TTC549 (cell line): ENCODE results near the gene FAM98A.
A peak's percentile ranks its signal among the peaks of the same experiment; 100 is the strongest.

Experiments used
- FAIRE-seq: peaks from 2 replicates; lab custom pipeline; 2012; peaks lifted over from hg19 to GRCh38; lab: Jason Lieb, UNC

FAM98A gene

DNA sequence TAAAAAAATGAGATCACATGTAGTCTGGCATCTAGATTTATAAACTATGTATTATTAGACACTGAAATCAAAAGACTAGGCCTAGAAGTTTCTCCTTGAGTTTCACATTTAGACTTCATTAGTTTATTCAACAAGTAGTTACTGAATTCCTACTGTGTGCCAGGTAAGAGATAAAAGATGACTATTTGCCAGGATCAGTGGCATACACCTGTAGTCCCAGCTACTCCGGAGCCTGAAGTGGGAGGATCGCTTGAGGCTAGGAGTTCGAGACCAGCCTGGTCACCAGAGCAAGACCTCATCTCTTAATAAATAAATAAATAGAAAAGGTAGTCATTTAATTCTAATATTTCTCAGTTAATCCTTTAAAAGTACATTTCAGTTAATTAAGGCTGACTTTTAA lies 2.1 kb downstream of the FAM98A start:
- no peak for FAIRE-seq

DNA sequence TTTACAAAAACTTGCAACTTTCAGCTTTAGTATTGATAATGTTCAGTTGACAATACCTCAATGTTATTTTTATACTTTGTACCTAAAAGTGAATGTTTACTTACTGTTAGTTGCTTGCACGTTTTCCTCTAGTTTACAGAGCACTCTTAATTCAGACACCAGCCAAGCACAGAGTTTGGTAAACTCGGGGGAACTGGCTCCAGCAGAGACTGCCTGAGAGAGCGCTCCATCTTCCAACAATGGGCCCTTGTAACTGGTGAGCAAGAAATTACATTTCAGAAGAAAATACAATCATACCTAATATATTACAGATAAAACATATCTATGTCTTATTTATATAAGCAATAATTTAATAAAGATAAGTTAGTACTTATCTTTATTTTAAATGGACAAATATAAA lies 3.7 kb downstream of the FAM98A start:
- peak; percentile 19 for FAIRE-seq

GRCh38 chr2:33589444-33589843 lies 9.7 kb downstream of the FAM98A start:
- FAIRE-seq, result no peak

GRCh38 chr2:33588232-33588631 lies 10.9 kb downstream of the FAM98A start:
- no peak for FAIRE-seq

DNA sequence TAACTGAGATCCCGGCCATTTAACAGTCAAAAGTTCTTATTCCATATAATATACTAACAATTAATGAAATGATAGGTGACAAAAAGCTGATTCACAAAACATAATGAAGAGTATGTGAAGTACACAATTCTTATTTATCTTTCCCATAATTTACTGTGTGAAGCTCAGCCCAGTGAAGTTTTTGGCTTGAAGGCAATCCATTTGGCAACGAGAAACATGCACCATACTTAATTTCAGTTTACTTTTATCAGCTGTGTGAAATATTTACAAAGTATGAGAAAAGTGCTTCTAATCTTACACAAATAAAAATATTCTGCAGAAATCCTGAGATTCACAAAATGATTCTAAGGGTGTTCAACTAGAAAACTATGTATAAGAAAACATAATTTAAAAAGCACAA lies 12.3 kb downstream of the FAM98A start:
- FAIRE-seq, result peak; percentile 11

DNA sequence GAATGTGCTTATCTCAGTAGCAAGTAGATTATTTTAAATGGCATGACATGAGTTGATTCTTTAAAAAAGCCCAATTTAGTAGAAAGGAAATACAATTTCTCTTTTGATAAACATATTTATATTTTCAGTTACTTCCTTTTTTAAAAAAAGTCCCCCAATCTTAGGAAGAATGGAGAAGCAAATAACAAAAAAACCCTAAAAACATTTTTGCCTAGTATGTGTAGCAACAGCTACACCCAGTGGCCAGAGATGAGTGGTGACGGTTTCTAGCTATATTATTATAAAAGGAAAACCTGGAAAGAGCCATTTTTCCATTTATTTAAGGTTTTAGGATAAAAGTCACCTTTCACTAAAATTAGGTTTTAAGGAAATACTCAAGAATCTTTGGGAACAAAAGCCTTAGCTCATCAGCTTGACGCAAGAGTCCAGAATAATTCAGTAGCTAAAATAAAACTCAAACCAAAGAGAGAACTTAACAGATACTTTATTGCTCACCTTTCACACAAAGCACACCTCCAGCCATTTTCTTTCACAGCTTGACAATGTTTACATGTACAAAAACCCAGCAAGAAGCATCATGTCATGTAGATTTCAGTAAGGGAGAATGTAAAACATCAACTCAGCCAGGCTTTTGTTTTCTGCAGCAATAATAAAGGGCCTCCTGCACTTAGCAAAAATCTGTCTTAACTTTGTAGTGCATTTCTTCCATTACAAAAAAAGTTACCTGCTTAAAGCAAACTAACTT lies 15.7 kb downstream of the FAM98A start:
- peak; percentile 96 for FAIRE-seq

DNA sequence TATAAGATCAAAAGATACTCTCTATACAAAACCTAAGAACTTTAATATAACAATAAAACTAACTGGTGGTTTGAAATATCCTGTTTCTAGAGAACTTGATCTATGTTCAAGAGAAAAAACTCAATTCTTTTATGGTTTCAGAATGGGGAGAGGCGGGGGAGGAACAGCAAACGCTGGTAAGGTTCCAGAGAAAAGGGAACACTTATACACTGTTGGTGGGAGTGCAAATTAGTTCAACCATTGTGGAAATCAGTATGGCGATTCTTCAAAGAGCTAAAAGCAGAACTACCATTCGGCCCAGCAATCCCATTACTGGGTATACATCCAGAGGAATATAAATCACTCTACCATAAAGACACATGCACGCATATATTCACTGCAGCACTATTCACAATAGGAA lies 17.2 kb downstream of the FAM98A start:
- FAIRE-seq, result no peak

GRCh38 chr2:33579227-33579626 lies 19.9 kb downstream of the FAM98A start:
- no peak for FAIRE-seq

DNA sequence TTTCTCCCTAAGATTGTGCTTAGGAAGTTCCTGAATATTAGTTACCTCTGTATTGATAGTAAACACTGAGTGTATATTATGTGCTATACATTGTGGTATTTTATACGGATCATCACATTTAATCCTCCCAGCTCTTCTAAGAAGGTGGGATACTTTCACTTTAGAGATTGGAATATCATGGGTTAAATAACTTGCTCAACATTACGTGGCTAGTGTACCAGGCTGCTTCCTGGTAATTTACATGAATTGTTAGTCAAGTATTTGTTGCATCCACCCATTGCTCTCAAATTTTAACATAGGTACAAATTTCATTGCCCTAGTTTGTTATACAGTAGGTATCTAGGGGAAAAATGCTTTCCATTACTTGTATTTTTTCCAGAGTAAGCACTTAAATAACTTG lies 21.4 kb downstream of the FAM98A start:
- FAIRE-seq, result no peak

GRCh38 chr2:33577084-33577483 lies 22.0 kb downstream of the FAM98A start:
- FAIRE-seq, result no peak

GRCh38 chr2:33573657-33574056 lies 25.4 kb downstream of the FAM98A start:
- FAIRE-seq, result no peak

DNA sequence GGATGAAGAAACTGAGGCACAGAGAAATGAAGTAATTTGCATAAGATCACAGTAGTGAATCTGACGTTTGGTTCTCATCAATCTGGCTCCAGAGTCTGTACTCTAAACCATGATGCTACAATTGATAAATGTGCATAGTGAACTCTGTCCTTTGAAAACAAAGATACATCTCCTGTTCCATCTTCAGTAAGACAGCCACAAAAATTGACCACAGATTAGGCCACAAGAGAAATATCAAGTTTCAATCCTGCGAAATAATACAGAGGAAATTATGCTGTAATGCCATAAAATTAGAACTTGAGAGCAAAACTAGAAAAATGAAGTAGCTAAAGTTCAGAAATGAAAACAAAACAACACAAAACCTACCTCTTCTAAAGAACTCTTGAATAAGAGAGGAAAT lies 28.4 kb downstream of the FAM98A start:
- FAIRE-seq, result no peak

- FAIRE-seq, result no peak
Measured at GRCh38 chr2:33561872-33562271, 37.2 kb downstream of the FAM98A start.

DNA sequence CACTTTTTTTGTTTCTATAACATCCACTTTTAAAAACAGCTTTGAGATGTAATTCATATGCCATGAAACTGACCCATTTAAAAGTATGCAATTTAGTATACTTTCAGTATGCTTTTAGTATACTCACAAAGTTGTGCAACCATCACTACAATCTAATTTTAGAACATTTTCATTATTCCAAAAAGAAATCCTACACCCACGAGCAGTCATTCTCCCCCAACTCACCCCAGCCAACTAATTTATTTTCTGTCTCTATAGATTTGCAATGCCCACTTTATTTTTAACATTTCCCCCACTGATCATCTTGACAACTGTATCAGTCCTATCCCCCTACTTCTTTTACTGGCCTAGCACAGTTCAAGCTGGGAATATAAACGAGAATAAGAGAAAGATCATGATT lies 39.1 kb downstream of the FAM98A start:
- FAIRE-seq, result no peak

DNA sequence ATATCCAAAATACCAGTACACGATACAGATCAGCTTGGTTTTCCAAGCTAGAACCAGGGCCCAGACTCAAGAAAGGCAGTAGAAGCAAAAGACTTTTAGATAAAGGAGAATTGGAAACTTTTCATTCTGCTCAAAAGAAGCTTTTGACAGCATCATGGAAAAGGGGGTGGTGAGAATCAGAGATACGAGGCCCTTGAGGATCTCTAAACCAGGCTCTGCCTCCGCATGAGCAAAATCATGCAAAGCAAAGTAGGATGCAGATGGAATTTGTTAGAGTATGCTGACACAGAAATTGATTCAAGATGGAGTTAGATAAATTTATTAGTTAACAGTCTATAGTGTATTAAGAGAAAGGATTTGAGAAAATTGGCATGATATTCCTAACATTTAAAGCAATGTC lies 39.8 kb downstream of the FAM98A start:
- no peak for FAIRE-seq

GRCh38 chr2:33555681-33556080 lies 43.4 kb downstream of the FAM98A start:
- no peak for FAIRE-seq

DNA sequence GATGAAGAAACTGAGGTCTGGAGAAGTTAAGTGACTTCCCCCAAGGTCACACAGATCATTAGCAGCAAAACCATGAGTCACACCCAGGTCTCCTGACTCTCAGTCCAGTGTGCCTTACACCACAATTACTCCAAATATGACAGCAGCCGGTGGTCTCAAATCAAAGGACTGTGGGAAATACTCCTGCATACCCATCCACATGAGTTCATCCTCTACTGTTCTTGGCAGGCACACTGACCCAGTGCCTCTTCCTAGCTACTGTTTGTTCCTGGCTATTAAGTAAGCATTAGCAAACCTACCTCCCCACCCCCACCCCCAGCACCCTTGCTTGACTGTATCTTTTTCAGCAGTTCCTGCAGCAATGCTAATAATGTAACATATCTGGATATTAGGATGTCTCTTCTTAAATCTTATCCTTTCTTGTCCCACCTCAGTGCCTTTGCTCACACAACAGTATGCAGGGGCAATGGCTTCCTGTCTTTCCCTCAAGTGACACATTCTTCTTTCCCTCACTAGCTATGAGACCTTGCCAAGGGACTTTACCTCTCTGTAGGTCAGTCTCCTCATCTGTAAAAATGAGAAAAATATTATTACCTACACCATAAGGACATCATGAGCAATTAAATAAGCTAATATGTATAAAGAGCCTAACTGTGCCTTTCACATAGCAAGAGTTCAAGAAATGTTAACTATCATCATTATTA lies 46.2 kb downstream of the FAM98A start:
- FAIRE-seq, result no peak

GRCh38 chr2:33550206-33550605 lies 48.9 kb downstream of the FAM98A start:
- no peak for FAIRE-seq

GRCh38 chr2:33541243-33541642 lies 57.9 kb downstream of the FAM98A start:
- FAIRE-seq, result no peak

DNA sequence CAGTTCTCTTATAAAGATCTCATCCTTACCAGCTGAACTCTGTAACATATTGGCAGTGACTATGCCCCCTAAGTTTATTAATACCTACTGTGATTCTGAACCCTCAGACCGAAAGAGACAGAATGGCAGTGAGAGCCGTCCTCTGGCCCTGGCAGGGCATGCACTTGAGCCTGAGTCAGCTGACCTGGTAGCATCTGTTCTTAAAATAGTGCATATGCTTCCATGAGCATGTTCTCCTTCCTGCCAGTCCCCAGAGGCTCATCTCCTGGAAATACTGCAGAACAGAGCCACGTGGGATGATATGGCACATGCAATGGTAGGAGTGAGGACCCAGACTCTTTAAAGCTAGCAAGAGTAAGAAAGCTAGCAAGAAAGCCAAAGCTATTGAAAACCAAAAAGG lies 63.7 kb downstream of the FAM98A start:
- FAIRE-seq, result no peak
